Measurements from ENCODE around the gene ZNF362.

Gene ZNF362

DNA sequence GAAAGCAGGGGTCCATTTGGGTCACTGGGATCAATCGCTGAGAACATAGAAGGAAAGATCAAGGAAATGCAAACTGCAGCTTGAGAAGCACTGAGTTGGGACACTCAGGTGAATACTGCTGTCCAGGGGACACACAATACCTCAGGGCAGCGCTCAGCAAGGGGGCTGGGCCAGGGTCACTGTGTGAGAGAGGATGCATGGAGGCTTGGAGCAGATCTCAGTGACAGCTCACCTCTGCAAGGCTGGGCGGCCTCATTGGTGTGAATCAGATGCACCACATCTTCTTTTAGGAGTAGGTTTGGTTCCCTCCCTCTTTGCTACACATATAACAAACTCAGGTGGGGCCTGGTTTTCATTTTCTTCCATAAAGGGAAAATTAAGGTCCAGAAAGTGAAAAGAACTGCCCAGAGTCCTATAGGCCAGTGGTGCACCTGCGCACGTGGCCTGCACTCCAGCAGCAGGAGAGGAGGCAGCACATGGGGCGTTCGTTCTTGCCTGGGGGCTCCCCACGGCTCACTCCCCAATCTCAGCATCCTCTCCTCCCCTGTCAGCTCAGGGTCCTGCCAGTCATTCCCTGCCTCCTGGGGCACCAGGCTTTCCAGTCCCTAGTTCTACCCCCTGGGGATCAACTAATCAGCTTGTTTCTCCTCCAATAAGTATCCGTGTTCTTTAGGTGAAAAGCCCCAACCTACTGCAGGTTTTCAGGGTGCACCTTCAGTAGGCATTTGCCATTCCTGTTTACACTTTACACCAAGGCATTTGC, 63.1 kb downstream of the ZNF362 start:
- no peak overlapping the region for H3K4me3 ChIP-seq (ENCODE audit: control insufficient read depth, low read depth, low read length)
- DNase-seq (ENCODE audit: low read depth) = no peak
- TF ChIP-seq, protein P1, sequence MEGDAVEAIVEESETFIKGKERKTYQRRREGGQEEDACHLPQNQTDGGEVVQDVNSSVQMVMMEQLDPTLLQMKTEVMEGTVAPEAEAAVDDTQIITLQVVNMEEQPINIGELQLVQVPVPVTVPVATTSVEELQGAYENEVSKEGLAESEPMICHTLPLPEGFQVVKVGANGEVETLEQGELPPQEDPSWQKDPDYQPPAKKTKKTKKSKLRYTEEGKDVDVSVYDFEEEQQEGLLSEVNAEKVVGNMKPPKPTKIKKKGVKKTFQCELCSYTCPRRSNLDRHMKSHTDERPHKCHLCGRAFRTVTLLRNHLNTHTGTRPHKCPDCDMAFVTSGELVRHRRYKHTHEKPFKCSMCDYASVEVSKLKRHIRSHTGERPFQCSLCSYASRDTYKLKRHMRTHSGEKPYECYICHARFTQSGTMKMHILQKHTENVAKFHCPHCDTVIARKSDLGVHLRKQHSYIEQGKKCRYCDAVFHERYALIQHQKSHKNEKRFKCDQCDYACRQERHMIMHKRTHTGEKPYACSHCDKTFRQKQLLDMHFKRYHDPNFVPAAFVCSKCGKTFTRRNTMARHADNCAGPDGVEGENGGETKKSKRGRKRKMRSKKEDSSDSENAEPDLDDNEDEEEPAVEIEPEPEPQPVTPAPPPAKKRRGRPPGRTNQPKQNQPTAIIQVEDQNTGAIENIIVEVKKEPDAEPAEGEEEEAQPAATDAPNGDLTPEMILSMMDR (conservative IDR thresholded peaks at IDR 0.05; ENCODE audit: control insufficient read depth, insufficient read depth, low read depth, low read length) = no peak

DNA sequence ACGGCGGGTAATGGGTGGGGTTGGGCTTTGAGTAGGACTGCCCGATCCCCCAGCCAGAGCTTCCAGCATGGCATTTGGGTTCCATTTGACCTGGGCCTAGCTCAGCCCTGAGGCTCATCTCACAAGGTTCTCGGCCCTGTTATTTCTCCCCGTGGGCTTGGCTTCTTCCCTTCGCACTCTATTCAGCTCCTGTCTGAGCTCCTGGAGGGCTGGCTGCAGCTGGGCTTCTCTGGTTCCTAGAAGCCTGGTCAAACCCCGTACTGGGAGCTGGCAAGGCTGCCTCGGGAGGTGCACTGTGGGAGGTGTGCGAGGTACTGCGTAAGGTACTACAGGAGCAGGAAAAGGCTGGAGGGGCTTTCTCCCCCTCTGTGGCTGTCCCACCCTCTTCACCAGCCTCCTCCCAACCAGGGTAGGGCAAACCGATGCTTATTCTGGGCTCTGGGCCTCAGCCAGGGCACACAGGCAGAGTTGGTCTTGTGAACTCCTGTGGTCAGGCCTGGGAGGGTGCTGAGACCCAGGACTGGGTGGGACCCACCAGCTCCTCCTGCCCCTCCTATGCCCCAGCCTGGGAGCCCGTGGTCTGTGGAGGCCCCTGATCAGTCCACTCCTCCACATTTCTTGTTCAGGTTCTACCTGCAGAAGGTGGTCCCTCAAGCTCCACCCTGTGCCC, 63.8 kb downstream of the ZNF362 start:
- no peak for DNase-seq (ENCODE audit: low read depth)
- H3K4me3 ChIP-seq (ENCODE audit: control insufficient read depth, low read depth, low read length) = no peak overlapping the region
- TF ChIP-seq, protein P1 (conservative IDR thresholded peaks at IDR 0.05; ENCODE audit: control insufficient read depth, insufficient read depth, low read depth, low read length) = no peak

DNA sequence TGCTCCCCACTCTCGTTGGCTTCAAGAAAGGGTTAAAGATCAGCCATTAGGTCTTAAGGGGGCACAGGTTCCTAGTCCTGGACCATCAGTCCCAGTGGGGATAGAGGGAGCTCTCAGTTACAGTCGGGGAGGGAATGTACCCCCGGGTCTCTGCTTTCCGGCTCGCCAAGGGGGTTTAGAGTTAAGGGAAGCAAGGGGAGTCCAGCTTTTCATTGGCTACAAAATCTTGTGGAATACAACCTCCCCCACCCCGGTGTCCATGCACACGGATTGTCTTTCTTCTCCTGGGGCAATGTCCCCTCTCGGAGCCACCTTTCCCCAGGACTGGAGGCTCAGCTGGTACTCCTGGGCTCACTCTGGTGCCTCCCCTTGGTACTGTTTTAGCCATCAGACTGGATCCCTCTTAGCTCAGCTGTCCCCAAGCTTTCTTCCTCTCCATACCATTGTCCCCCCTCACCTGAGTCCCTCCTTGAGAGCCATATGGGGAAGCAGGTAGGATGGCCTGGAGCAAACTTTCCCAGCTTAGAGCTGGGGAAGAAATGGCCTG, 64.4 kb downstream of the ZNF362 start, which contains the start of gene A3GALT2:
A3GALT2 (minus strand) TSS at position 480 of the 547 bp plus-strand sequence; CDS start at position 480, 0 bp downstream.
- TF ChIP-seq, protein P1 (conservative IDR thresholded peaks at IDR 0.05; ENCODE audit: control insufficient read depth, insufficient read depth, low read depth, low read length) = no peak
- no peak for DNase-seq (ENCODE audit: low read depth)
- H3K4me3 ChIP-seq (ENCODE audit: control insufficient read depth, low read depth, low read length) = no peak within 1 kb of the TSS

DNA sequence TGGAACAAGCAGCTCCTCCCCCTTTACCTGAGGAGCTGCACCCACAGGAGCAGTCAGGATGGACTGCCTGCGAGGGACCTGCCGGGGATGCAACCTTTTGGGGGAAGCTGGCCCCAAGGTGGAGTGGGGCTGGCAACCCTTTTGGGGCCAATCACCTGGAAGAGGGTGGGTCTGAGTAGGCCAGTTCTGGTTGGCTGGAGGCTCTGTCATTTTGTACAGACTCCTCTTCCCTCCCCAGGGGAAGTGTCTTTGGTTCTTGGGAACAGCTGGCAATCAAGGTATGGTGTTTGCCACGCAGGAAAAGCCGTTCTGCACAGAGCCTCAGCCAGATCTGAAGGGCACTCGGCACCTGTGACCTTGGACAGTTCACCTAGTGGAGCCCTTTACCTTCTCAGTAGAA, 64.9 kb downstream of the ZNF362 start:
- DNase-seq (ENCODE audit: low read depth) = no peak
- TF ChIP-seq, protein P1 (conservative IDR thresholded peaks at IDR 0.05; ENCODE audit: control insufficient read depth, insufficient read depth, low read depth, low read length) = no peak
- no peak overlapping the region for H3K4me3 ChIP-seq (ENCODE audit: control insufficient read depth, low read depth, low read length)

DNA sequence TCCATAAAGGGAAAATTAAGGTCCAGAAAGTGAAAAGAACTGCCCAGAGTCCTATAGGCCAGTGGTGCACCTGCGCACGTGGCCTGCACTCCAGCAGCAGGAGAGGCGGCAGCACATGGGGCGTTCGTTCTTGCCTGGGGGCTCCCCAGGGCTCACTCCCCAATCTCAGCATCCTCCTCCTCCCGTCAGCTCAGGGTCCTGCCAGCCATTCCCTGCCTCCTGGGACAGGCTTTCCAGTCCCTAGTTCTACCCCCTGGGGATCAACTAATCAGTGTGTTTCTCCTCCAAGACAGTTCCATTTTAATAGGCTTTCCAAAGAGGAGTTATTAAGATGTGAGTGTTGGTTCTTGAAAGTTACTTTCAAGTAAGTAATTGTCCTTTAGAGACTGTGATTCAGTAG, 65.8 kb downstream of the ZNF362 start:
- H3K4me3 ChIP-seq (ENCODE audit: control insufficient read depth, low read depth, low read length) = no peak overlapping the region
- DNase-seq (ENCODE audit: low read depth) = no peak
- TF ChIP-seq, protein P1 (conservative IDR thresholded peaks at IDR 0.05; ENCODE audit: control insufficient read depth, insufficient read depth, low read depth, low read length) = no peak

DNA sequence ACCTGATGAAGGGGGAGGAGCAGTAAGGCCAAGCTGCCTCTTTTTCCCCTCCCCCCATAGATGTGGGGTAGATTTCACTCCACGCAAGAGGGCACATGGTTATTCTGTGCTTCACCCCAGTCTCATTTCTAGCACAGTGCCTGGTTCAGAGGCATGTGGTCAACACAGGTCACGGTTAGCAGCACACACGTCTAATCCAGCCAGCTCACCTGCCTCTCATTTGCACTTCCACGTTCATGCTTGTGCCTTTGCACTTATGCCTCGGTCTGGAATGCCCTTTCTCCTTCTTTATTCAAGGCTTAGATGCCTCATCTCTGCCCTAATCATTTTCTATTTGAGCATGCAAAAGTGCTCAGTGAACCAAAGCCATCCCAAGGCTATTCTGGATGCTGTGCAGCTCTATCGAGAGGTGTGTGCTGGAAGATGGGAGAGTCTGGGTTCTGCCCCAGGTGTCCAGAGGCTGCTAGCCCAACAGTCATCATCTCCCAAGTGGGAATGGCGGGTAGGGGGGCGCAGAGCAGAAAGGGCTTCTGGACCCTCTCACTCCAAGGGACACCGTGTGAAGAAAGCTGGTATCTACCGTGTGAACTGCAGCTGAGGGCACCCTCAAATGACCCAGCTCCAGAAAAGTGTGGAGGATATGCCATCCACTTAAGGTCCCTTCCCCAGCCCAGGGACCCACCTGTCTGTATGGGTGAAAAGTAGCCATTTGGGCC, 66.7 kb downstream of the ZNF362 start:
- H3K4me3 ChIP-seq (ENCODE audit: control insufficient read depth, low read depth, low read length) = no peak overlapping the region
- no peak for DNase-seq (ENCODE audit: low read depth)
- TF ChIP-seq, protein P1 (conservative IDR thresholded peaks at IDR 0.05; ENCODE audit: control insufficient read depth, insufficient read depth, low read depth, low read length) = no peak

Data from fibroblast of mammary gland (primary cell).